Measurements from ENCODE around the gene CREB3.

The CREB3 gene

DNA sequence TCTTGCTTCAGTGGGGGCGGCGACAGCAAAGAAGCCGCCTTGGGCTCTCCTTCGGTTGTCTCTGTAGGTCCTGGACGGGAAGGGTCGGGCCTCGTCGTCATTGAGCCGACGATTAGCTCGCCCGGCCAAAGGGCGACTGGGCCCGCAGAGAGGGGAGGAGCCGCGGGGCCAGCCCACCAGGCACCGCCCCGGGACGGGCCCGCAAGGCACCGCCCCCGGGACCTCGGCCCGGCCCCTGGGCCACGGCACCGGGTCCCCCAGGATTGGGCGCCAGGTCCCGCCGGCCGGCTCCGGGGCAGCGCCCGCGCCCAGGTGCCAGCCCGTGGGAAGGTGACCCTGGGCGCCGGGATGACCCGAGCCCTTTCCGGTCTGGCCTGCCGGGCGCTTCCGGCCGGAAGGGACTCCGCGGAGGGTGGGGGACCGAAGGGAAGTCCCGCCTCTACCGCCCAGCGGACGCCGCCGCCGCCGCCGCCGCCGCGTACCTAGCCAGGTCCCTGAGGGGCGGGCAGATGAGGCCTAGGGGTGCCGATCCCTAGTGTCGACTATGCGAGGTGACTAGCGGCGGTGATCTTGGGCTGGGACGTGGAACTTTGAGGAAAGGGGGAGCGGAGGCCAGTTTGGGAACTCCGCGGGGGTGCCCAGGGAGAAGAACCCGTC is 16.5 kb downstream of the CREB3 start, which contains the start of the genes GBA2 and RGP1:
GBA2 (minus strand) TSS at position 371 of the 657 bp plus-strand sequence. CDS start 524 bp downstream, outside the sequence.
RGP1 (plus strand) TSS at position 430 of the 657 bp plus-strand sequence. CDS start 469 bp downstream, outside the sequence.
- peak in 1 of 3 donors; percentile 68 for DNase-seq (ENCODE audit: low read depth in 3 of 3)

DNA sequence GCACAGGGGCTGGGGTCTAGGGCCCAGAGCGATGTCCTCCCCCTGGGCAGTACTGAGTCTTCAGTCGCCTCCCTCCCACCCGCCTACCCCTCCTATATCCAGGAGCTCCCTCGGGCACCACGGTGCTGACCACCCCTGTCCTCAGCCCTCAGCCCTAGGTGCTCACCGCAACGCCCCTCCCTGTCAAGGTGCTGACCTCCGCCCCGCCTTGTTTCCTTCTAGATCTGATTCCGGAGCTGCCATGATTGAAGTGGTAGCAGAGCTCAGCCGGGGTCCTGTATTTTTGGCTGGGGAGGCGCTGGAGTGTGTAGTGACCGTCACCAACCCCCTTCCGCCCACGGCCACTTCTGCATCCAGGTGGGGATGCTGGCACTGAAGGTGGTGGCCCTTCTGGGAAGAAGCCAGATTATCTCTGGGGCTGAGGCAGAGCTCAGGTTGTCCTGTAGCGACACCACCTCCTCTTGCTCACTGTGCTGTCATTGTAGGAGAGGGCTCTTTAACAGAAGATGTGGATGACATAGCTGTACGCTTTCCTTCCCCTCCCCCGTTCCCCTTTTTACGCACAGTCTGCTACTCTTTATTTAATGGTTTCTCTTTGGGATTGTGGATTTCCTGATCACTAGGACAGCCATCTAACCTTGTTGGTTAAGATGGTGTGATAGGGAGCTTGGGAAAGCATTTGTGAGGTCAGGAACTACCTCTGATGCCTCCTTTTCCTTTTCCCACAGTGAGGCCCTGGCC is 17.2 kb downstream of the CREB3 start:
- DNase-seq (ENCODE audit: low read depth in 3 of 3) = peak in 1 of 3 donors; percentile 38

DNA sequence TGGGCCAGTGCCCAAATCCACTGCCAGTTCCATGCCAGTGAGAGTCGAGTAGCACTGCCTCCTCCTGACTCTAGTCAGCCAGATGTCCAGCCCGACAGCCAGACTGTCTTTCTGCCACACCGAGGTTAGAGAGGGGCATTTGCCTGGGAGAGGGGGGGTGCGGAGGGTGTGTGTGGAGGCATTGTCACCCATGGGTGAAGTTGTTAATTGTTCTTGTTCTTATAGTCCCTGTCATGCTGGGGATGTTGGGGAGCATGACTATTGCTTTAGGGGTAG is 17.7 kb downstream of the CREB3 start:
- DNase-seq (ENCODE audit: low read depth in 3 of 3) = no peak

DNA sequence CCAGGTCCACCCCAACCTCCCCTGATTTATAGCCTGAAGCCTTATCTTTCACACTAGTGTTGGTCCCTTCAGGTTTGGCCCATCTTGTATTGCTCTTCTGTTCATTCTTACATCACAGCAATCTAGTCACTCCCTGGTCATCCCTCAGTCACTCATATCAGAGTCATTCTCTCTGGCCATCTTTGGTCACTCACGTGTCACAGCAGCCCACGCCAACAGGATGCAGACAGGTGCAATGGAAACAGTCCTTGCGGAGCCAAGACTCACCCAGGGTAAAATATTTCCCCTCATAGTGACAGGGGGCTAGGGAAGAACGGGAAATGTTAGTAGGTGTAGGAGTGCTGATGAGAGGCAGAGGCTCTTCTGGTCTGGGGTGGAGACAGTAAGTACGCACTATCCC is 21.0 kb downstream of the CREB3 start:
- no peak for DNase-seq (ENCODE audit: low read depth in 3 of 3)

DNA sequence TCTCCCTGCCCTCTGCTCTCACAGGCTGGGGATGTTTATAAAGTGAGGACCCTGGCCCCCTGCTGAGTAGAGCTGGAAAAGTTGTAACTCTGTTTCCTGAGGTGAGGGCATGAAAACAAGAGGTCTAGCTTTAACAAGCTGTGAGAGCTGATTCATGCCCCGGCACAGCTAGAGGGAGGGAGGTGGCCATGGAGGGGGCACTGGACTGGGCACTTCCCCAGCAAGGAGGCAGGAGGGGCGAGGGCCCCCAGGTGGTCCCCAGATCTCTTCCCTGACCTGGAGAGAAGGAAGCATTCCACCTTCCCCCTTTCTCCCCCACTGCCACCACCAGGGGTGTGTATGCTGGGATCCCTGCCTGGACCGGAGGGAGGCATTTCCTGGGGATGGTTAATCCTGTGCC is 21.8 kb downstream of the CREB3 start, which contains the start of gene MSMP:
MSMP (minus strand) TSS at position 13 of the 400 bp plus-strand sequence. CDS start 147 bp downstream, outside the sequence.
- no peak for DNase-seq (ENCODE audit: low read depth in 3 of 3)

DNA sequence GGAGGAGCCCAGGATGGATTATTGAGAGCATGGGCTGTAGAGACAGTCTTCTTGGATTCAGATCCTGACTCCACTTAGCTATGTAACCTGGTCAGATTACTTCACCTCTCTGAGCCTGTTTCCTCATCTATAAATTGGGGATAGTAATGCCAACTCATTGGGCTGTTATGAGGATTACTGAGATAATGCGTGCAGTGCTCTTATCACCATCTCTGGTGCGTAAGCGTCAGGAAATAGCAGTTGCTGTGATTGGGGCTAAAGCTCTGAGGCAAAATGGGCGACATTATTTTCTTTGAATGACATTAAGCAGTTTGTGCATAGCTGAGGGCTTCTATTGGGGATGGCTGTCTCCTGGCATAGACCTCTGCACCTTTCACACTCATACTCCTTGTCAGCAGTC is 22.6 kb downstream of the CREB3 start:
- DNase-seq (ENCODE audit: low read depth in 3 of 3) = no peak

DNA sequence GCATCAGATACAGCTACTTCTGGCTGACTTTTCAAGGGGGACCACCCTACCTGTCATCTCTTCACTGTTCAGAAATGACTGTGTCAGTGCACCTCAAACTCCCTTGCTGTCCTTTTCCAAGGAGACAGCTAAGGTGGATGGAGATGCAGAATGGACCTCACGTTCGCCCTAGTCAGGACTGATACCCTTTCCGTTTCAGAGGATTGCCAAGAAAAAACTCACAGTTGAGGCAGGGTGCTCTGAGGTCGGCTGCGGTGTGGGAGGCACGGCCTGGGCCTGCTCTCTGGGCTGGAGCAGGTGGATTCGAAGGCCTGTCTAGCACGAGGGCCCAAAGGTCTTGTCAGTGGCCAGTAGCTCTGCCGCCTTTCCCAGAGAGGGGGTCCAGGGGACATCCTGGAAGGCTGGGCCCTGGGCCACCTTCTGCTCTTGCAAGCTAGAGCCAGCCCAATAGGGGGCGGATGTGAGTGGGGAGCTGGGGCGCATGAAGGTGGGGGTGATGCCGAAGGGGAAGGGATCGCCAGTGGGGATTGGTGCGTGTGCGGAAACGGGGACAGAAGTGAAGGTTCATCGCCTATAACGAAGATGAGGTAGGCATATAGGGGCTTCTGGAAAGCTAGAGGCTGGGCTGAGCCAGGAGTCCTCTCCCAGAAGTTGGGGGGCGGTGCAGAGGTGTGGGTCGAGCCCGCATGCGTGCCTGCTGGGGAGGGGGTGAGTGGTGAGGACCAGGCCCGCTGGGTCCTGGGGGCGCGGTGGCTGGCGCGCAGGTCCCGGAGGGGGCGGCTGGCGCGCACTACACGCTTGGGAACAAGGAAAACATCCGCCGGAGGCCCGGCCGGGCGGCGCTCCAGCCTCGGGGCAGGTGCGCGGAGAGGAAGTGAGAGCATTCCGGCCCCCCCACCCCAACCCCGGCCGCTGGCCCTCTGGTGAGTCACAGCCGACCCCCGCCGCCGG is 24.1 kb downstream of the CREB3 start:
- DNase-seq (ENCODE audit: low read depth in 3 of 3) = peak; percentile 70 to 85 (median 74)

DNA sequence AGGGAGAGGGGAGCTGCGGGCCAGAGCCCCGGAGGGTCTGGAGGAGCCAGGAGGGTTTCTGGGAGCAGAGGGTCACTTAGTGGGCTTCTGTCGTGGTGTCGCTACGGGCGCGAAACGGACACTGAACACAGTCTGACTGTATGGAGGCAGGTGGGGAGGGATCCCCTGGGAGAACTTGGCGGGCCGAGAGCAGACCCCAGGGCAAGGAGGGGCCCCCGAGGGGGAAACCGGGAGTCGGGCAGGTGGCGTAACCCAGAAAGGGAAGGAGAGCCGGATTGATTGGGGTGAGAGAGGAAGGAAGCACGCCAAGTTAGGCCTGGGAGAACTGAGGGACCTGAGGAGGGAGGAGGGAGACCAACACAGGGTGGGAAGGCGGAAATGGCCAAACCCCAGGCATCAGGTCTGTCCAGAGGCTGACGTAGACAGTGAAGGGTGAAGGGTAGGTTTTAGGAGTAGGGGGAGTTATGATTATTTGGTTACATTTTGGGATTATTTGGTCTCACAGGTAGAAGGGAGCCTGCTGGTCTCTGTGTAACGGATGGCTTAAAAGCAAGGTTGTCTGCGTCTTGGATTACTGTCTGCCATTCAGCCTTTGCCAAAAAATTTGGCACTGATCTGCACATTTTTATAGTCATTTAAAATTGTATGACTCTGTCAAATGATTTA is 24.9 kb downstream of the CREB3 start:
- DNase-seq (ENCODE audit: low read depth in 3 of 3) = peak in 1 of 3 donors; percentile 20

DNA sequence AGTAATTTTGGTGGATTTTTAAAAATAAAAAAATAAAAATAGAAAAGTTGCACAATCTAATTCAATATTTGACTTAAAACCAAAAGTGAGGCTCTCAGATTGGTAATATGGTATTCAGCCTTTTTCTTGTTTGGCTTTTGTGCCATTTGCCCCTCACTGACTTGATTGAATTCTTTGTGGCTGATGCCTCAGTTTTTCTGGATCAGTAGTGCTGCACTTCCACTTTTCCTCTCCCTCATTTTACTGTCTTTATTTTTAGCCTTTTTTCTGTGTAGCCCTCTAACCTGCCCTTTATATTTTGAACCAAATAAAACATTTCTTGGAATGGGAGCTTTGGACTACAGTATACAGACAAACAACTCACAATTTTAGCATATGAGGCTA is 25.4 kb downstream of the CREB3 start:
- DNase-seq (ENCODE audit: low read depth in 3 of 3) = no peak

DNA sequence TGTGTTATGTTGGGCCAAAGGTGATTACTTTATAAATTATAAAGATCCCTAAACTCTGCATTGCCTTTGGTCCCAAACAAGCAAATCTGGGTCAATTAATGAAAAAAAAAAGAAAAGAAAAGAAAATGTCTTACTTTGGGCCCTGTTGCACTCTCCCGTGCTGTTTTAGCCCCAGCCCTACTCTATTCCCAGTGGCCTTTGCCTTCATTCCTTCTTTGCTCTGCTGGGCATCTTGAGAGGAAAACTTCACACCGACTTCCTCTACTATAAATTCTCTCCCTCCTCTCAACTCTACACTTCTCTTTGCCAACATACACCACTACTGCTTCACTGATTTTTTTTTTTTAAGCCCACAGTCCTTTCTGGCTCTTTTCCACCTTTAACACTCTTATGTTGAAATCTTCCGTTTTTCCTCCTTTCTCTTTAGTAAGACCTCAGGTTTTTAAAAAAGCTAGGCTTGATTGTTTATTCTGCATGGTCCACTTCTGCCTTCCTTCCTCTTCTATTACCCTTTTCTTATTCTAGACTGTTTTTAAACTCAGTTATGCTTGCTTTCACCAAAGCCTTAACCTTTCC is 26.1 kb downstream of the CREB3 start:
- DNase-seq (ENCODE audit: low read depth in 3 of 3) = no peak

DNA sequence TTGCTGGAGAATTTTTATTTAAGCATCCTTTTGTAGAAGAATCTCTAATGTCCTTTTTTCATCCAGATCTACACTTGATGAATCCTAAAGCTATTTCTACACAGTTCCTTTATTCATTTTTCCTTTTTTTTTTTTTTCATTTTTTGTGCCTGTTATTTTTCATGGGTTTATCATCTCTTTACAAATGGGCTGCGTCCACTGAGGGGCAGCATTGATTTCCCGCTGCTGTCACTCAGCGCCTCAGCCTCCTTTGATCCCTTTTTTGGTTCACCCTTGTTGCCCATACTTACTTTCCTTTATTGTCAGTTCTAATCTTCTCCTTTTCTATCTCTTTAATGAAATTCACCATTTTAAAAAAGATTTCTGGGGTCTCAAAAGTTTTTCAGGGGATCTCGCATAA is 27.3 kb downstream of the CREB3 start:
- DNase-seq (ENCODE audit: low read depth in 3 of 3) = no peak

DNA sequence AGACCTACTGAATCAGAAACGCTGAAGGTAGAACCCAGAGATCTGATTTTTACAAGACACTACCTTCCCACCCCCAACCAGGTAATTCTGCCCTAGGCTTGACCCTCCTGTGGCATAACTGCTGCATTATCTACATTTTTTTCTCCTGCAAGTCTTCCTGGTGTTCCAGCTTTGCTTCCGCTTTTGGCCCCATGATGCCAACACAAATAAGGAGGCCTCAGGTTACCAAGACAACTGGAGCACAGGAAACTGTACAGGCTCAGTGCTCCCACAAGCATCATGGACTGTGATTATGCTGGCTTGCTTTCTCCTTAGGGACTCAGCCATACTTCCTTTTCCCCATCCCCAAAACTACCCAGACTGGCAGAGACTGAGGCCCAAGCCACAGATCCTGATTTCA is 28.2 kb downstream of the CREB3 start:
- no peak for DNase-seq (ENCODE audit: low read depth in 3 of 3)

DNA sequence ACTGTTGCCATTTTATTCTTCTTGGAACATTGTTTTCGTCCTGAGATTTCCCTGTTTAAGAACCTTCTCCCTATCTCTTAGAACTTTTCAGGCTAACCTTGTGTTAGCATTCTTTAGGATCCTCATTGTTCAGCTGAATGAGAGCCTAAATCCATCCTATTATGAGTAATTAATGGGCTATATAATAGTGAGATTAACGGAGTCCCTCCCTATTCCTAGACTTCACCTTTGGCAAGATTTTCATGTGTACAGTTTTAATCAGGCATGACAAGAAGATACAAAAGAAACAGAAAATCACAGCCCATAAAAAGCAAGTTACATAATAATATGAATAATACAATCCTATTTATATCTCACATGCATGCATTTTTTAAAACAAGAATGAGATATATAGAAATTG is 30.7 kb downstream of the CREB3 start:
- no peak for DNase-seq (ENCODE audit: low read depth in 3 of 3)

DNA sequence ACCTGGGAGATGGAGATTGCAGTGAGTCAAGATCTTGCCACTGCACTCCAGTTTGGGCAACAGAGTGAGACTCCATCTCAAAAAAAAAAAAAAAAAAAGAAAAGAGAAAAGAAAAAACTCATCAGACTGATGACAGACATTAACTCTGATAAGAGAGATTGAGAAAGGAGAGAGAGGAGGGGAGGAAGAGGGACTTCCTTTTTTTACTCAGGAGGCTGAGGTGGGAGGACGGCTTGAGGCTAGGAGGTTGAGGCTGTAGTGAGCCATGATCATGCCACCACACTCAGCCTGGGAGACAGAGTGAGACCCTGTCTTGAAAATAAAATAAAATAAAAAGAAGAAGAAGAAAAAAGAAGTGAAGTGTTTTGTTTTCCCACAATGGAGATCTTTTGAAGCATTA is 31.3 kb downstream of the CREB3 start:
- no peak for DNase-seq (ENCODE audit: low read depth in 3 of 3)

DNA sequence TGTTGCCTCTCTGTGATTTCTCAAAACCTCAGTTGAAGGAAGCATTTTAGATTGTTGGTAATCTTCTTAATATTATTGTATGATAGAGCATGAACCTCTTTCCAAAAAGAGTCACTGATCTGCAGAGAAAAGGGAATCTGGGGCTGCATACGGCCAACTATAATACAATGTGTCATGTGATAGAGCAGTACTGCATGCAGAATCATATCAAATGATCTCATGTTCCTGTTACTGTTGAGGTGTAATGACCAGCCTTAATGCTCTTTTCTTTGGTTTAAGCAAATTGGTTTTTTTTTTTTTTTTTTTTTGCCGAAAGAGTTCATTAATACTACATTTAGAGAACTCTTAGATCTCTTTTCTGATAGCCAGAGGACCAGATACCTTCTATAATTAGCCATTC is 34.5 kb downstream of the CREB3 start:
- DNase-seq (ENCODE audit: low read depth in 3 of 3) = no peak

DNA sequence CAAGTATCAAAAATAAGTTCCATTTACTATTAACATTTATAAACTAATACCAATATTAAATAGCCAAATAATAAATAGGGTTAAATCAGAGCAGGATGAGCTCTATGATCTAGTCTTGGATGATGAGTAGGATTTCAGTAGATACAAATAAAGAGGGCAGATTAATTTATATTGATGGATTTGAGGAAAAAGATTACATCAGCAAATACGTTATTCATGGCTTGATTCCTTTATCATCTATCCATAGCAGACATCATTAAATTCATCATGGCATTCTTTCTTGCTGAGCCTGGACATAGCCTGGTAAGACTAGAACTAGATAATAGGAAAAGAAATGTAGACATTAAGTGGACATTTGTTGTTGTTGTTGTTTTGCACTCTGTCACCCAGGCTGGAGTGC is 35.0 kb downstream of the CREB3 start:
- no peak for DNase-seq (ENCODE audit: low read depth in 3 of 3)

DNA sequence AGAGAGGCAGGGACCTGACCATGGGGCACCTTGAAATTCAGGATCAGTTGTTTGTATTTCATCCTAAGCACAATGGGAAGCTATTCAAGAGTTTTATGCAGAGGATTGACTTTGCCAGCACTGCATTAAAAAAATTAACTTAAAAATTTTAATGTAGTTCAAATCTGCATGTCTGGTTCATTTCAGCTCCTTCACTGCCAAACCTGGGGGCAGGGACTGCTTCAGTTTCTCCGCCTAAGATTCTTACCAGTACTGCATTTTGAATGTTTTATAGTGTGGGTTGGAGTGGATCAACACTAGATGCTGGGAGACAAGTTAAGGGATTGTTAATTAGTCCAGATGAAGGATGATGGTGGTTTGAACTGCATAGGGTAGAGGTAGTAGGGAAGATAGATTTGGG is 37.3 kb downstream of the CREB3 start:
- DNase-seq (ENCODE audit: low read depth in 3 of 3) = no peak

DNA sequence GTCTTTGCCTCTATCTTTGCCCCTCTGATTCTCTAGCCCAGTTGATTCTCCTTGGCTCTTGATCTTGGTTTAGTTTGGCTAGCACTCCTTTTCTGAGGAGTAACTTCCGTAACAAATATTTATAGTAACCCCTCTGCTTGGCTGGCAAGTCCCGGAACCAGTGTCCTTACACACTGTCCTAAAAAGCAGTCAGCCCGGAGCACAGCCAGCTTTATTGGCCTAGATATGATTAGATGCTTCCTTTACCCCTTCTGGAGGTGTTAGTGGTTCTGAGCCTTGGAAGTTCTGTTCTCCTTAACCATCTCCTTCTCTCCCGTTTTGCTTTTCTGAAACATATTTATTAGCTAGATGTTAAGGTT is 38.6 kb downstream of the CREB3 start:
- no peak for DNase-seq (ENCODE audit: low read depth in 3 of 3)

DNA sequence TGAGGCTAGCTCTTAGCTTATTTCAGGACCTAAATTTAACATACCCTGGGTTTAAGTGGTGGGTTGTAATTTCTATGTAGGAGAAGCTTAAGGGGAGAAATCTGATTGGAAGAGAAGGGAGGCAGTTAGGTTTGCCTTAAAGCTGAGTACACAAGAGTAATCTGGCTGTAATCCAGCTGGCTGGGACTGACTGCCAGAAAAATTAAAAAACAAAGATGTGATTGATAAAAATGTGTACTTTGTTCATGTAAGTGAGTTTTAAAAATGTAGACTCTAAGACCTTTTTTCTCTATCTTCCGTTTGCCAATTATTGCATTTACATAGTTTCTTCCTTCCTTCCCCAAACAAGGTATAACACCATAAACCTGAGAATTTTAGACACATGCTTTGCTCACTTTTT is 39.1 kb downstream of the CREB3 start:
- no peak for DNase-seq (ENCODE audit: low read depth in 3 of 3)

DNA sequence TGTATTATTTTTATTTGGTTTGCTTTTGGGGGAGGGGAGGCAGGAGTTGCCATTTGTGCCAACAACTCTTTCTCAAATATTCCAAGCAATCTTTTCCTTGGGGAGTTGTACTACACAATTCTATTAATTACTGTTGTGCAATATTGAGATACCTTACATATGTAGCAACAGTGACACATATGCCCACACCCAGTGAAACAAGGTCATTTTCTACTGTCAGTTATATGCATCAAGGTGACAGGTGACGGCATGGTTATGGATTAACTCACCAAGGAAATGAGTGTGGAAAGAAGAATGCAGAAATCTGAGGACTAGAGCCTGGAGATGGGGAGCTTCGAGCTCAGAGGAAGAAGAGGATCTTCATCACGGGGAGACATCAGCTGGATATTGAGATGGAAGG is 39.5 kb downstream of the CREB3 start:
- DNase-seq (ENCODE audit: low read depth in 3 of 3) = no peak

DNA sequence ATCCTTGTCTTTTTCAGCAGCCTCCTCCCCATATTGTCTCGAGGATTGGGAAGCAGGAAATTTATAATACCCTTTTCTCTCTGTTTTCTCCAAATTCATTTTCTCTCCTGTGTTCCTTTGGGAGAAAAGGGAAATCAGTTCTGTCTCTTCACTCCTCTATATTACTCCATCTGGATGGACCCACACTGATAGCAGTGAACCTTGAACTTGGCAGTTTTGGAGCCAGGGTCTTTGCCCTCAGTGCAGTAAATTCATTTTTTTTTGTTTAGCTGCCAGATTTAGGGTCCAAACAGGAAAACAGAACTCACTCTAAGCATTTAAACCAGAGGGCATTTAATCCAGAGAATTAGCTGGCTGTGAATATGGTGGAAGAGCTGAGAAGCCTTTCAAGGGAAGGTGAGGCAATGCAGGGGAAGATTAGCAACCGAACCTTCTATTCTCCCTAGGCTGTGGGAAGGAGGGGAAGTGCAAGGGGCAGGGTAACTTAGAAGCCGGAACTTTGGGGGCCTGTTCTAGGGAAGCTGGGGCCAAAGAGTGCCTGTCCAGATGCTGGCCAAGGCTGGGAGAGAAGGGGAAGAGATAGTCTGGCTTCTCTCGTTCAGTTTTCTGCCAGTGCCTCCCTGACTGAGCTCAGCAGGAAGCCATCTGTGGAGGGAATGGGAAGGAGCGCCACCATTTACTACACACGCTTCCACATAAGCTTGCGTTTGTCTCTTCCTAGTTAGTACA is 42.6 kb downstream of the CREB3 start:
- DNase-seq (ENCODE audit: low read depth in 3 of 3) = no peak

All from stimulated activated CD4-positive, alpha-beta T cell treated with anti-CD3 and anti-CD28 coated beads, TNF-alpha, amount 100 ng/mL, for 48 hours (primary cell).